Thyroid gland (tissue), 4 donors: ENCODE results near the gene VAPA.

Experiments
- POLR2A ChIP-seq, 2 donors: fragments of 450-650 bp; IDR thresholded peaks; one replicate each; pipeline ENCODE4 v1.6.1; 2017; ENCODE audit warnings: antibody characterized with exemption in 2 of 2, mild to moderate bottlenecking in 2 of 2, moderate library complexity in 1 of 2
- TF ChIP-seq, protein P1 (sequence below), 6 experiments: fragments of 200-600 bp in 3 of 6; fragments of 450-650 bp in 3 of 6; sonication (generic) in 3 of 6; IDR thresholded peaks; one replicate each; pipeline ENCODE4 v1.5.1; 2016 to 2019; ENCODE audit warnings: antibody characterized with exemption in 6 of 6, mild to moderate bottlenecking in 2 of 6, inconsistent platforms in 1 of 6, moderate library complexity in 1 of 6

DNA sequence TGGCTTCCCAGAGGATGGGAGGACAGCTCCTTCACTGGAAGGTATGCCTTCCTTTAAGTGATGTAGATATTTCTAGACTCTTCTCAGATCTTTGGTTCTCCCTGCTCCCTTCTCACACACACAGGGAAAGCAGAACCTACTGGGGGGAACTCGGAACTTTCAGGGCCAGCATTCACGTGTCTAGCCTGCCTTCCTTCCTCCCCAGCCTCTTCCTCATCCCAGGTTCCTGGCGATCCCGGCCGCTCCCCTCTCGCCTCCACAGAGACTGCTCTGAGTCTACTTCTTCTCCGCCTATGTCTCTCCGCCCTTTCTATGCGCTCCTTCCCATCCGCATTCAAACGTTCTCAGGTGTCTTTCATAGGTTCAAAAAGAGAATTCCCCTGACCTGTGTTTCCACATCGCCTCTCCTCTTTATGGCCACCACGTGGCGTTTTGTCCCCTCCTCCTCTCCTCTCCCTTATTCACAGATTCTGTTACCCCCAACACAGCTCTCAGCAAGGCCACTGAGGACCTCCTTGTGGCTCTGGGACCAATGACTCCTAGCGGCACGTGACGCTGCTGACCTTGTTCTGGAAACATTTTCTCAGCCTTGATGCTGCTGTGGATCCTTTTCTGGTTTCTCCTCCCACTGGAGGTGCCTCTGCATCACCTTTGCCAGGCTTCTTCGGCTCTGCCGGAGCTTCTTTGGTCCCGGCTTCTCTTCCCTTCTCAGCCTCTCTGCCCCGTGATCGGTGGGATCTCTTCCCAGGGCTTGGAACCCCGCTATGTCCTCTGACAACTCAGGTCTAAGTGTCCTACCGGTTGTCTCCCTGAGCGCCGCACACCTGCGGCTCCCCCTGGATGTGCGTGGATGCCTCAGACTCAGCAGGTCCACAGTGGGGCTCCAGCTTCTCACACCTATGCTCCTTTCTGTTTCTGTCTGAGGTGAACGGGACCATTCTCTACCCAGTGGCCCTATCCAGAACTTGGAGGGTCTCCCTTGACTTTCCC lies 77.5 kb downstream of the VAPA start:
- TF ChIP-seq, protein P1, sequence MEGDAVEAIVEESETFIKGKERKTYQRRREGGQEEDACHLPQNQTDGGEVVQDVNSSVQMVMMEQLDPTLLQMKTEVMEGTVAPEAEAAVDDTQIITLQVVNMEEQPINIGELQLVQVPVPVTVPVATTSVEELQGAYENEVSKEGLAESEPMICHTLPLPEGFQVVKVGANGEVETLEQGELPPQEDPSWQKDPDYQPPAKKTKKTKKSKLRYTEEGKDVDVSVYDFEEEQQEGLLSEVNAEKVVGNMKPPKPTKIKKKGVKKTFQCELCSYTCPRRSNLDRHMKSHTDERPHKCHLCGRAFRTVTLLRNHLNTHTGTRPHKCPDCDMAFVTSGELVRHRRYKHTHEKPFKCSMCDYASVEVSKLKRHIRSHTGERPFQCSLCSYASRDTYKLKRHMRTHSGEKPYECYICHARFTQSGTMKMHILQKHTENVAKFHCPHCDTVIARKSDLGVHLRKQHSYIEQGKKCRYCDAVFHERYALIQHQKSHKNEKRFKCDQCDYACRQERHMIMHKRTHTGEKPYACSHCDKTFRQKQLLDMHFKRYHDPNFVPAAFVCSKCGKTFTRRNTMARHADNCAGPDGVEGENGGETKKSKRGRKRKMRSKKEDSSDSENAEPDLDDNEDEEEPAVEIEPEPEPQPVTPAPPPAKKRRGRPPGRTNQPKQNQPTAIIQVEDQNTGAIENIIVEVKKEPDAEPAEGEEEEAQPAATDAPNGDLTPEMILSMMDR (IDR thresholded peaks at IDR 0.05): no peak
- no peak for TF ChIP-seq POLR2A (IDR thresholded peaks at IDR 0.05)
